HCT116 (cell line): ENCODE data around the gene KLHL2. TPM values are rescaled to one million over a fixed set of nuclear protein-coding genes. Genes with fewer than 3 reads are reported as not detected.
"Not testable (repeated sequence)": the region's sequence is repeated elsewhere in the genome, so short reads cannot be mapped to it uniquely, and the experiment has no call there.

Source experiments
- ATAC-seq: fragments of 200-7000 bp; cut with Tn5 transposase; 2 replicates; pipeline ENCODE4 v1.9.1; 2020; ENCODE audit warnings: mild to moderate bottlenecking, moderate library complexity
- BruUV-seq: library from RNA; stranded (reverse); fragments of 400-500 nt; replicated peaks from 2 replicates; lab custom pipeline; 2021; lab: Mats Ljungman, UMichigan
- CTCF ChIA-PET: fragments of 300-600 bp; sonication (Branson Sonifier 250); formaldehyde crosslinking; loops from one replicate; lab custom pipeline; 2021; ENCODE audit warnings: antibody characterized with exemption; lab: Charles Lee
- POLR2A ChIA-PET: fragments of 300-600, 350-600 bp; sonication (Branson Sonifier 250); formaldehyde crosslinking; loops from one replicate; lab custom pipeline; 2021; ENCODE audit warnings: antibody characterized with exemption; lab: Charles Lee
- RAD21 ChIA-PET, 2 experiments: fragments of 300-600 bp; sonication (Branson Sonifier 250); formaldehyde crosslinking; loops; one replicate each; lab custom pipeline; 2023; ENCODE audit warnings: low total read pairs in 2 of 2; ENCODE audit not compliant: uncharacterized antibody in 2 of 2, unreplicated experiment in 2 of 2, low non-redundant PET in 1 of 2; lab: Charles Lee
- DNase-seq: peaks from one replicate; pipeline ENCODE4 v3.0.0-alpha.2; 2010; ENCODE audit warnings: low read depth, low spot score
- H2AFZ ChIP-seq: fragments of 200-600 bp; shearing (Covaris generic), sonication (generic); 2 replicates; pipeline ENCODE4 v1.6.1; 2017; ENCODE audit warnings: low read depth, mixed run types, mixed read lengths, antibody characterized with exemption, low read length; ENCODE audit not compliant: poor library complexity, severe bottlenecking
- H3K27ac ChIP-seq: 2 replicates; pipeline ENCODE4 v1.5.1; 2012; ENCODE audit warnings: low read depth, low read length
- H3K27me3 ChIP-seq: fragments of 200-600 bp; sonication (generic); 2 replicates; pipeline ENCODE4 v1.6.1; 2016; ENCODE audit warnings: mixed run types, low read length, mixed read lengths; ENCODE audit not compliant: insufficient read depth
- H3K36me3 ChIP-seq, 2 experiments: fragments of 200-500 bp in 1 of 2; fragments of 200-600 bp in 1 of 2; sonication (Bioruptor generic) in 1 of 2; sonication (generic) in 1 of 2; 2 replicates each; pipeline versions ENCODE4 v1.5.1 to v1.6.1; 2014 to 2016; ENCODE audit warnings: low read length in 2 of 2, inconsistent platforms in 1 of 2, mixed read lengths in 1 of 2, mixed run types in 1 of 2; ENCODE audit not compliant: insufficient read depth in 2 of 2, control insufficient read depth in 1 of 2
- H3K4me1 ChIP-seq, 2 experiments: fragments of 200-600 bp in 1 of 2; sonication (generic) in 1 of 2; 2 replicates each; pipeline versions ENCODE4 v1.5.1 to v1.6.1; 2012 to 2017; ENCODE audit warnings: low read length in 2 of 2, inconsistent platforms in 1 of 2, mild to moderate bottlenecking in 1 of 2, mixed read lengths in 1 of 2, mixed run types in 1 of 2, moderate library complexity in 1 of 2; ENCODE audit not compliant: insufficient read depth in 2 of 2, control insufficient read depth in 1 of 2
- H3K4me2 ChIP-seq: fragments of 200-600 bp; sonication (generic); 2 replicates; pipeline ENCODE4 v1.6.1; 2017; ENCODE audit warnings: mixed run types, low read length, mixed read lengths
- H3K4me3 ChIP-seq, 2 experiments: fragments of 200-600 bp in 1 of 2; sonication (generic) in 1 of 2; replicated peaks in 1 of 2; 2 replicates each; pipeline ENCODE4 v1.5.1; 2011 to 2016; ENCODE audit warnings: low read length in 2 of 2, control low read depth in 1 of 2, low read depth in 1 of 2, mild to moderate bottlenecking in 1 of 2, mixed read lengths in 1 of 2, mixed run types in 1 of 2
- H3K79me2 ChIP-seq: fragments of 200-600 bp; sonication (generic); 2 replicates; pipeline ENCODE4 v1.6.1; 2017; ENCODE audit warnings: mild to moderate bottlenecking, mixed run types, low read length, moderate library complexity, mixed read lengths; ENCODE audit not compliant: insufficient read depth
- H3K9ac ChIP-seq: fragments of 200-600 bp; sonication (generic); 2 replicates; pipeline ENCODE4 v1.6.1; 2016; ENCODE audit warnings: low read length, mixed read lengths
- H3K9me2 ChIP-seq: fragments of 200-600 bp; sonication (generic), shearing (Covaris generic); 2 replicates; pipeline ENCODE4 v1.6.1; 2017; ENCODE audit warnings: mixed run types, mild to moderate bottlenecking, moderate library complexity; ENCODE audit not compliant: insufficient read depth
- H3K9me3 ChIP-seq, 2 experiments: fragments of 200-500 bp in 1 of 2; fragments of 200-600 bp in 1 of 2; sonication (Bioruptor generic) in 1 of 2; sonication (generic) in 1 of 2; 2 replicates each; pipeline ENCODE4 v1.6.1; 2014 to 2017; ENCODE audit warnings: low read length in 2 of 2, mixed read lengths in 2 of 2, inconsistent platforms in 1 of 2, low read depth in 1 of 2, mild to moderate bottlenecking in 1 of 2, mixed run types in 1 of 2, moderate library complexity in 1 of 2; ENCODE audit not compliant: control insufficient read depth in 1 of 2, insufficient read depth in 1 of 2
- H4K20me1 ChIP-seq: fragments of 200-600 bp; sonication (generic), shearing (Covaris generic); 2 replicates; pipeline ENCODE4 v1.6.1; 2017; ENCODE audit warnings: mixed run types, mild to moderate bottlenecking, moderate library complexity; ENCODE audit not compliant: insufficient read depth
- CEBPB ChIP-seq: IDR thresholded peaks from 2 replicates; pipeline ENCODE4 v1.6.1; 2012; ENCODE audit warnings: low read depth
- EGR1 ChIP-seq: IDR thresholded peaks from 2 replicates; pipeline ENCODE4 v1.6.1; 2012; ENCODE audit warnings: low read depth
- EZH2 ChIP-seq: fragments of 200-600 bp; sonication (generic); IDR thresholded peaks from 2 replicates; pipeline ENCODE4 v1.6.1; 2017; ENCODE audit warnings: antibody characterized with exemption, mixed run types
- FOSL1 ChIP-seq: IDR thresholded peaks from 2 replicates; pipeline ENCODE4 v1.6.1; 2012; ENCODE audit warnings: low read depth
- POLR2AphosphoS5 ChIP-seq: IDR thresholded peaks from 2 replicates; pipeline ENCODE4 v1.6.1; 2011; ENCODE audit warnings: mild to moderate bottlenecking, low read depth, low read length, moderate library complexity
- RAD21 ChIP-seq: IDR thresholded peaks from 2 replicates; pipeline ENCODE4 v1.6.1; 2012; ENCODE audit warnings: low read depth, mild to moderate bottlenecking
- SIN3A ChIP-seq: IDR thresholded peaks from 2 replicates; pipeline ENCODE4 v1.6.1; 2012; ENCODE audit warnings: low read depth
- SP1 ChIP-seq: IDR thresholded peaks from 2 replicates; pipeline ENCODE4 v1.6.1; 2012; ENCODE audit warnings: low read depth
- TCF7L2 ChIP-seq: IDR thresholded peaks from 2 replicates; pipeline ENCODE4 v1.7.0; 2011; ENCODE audit warnings: borderline replicate concordance, inconsistent platforms; ENCODE audit not compliant: insufficient read depth, insufficient read length; ENCODE audit errors: extremely low read depth
- ZFX ChIP-seq: fragments of 450-650 bp; IDR thresholded peaks from 2 replicates; pipeline ENCODE4 v1.6.1; 2017
- intact Hi-C: fragments of 100-400 bp; cut with micrococcal nuclease; formaldehyde crosslinking; loops from 2 replicates; pipeline ENCODE4 v1.10.0; 2022
- total RNA-seq: library from RNA; stranded (reverse); gene quantifications from one replicate; pipeline ENCODE4 v1.2.1, GENCODE V29; 2021; ENCODE audit not compliant: unreplicated experiment
- TF ChIP-seq, protein P1 (sequence below): IDR thresholded peaks from 2 replicates; pipeline ENCODE4 v1.6.1; 2012; ENCODE audit warnings: low read depth
- TF ChIP-seq, protein P2 (sequence below): IDR thresholded peaks from 2 replicates; pipeline ENCODE4 v1.6.1; 2012
- TF ChIP-seq, protein P3 (sequence below): IDR thresholded peaks from 2 replicates; pipeline ENCODE4 v1.6.1; 2011; ENCODE audit warnings: mild to moderate bottlenecking, low read length, moderate library complexity; ENCODE audit not compliant: insufficient replicate concordance; ENCODE audit errors: extremely low read depth

KLHL2 gene
- total RNA-seq, 1 experiment from 2014 or later, result 24.6 TPM

DNA sequence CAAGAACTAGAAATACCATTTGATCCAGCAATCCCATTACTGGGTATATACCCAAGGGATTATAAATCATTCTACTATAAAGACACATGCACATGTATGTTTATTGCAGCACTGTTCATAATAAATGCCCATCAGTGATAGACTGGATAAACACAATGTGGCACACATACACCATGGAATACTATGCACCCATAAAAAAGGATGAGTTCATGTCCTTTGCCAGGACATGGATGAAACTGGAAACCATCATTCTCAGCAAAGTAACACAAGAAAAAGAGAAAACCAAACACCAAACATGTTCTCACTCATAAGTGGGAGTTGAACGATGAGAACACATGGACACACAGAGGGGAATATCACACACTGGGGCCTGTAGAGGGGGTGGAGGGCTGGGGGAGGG is 40.5 kb upstream of the KLHL2 start:
- RAD21 ChIA-PET, DNase-seq, H3K4me2 ChIP-seq, H3K27ac ChIP-seq, BruUV-seq, H3K4me3 ChIP-seq, H3K27me3 ChIP-seq, H3K9me2 ChIP-seq, H3K36me3 ChIP-seq, H3K9ac ChIP-seq, CTCF ChIA-PET, H3K9me3 ChIP-seq, H4K20me1 ChIP-seq, H3K79me2 ChIP-seq, ATAC-seq, POLR2A ChIA-PET, intact Hi-C loops, H3K4me1 ChIP-seq, H2AFZ ChIP-seq: not testable (repeated sequence)

DNA sequence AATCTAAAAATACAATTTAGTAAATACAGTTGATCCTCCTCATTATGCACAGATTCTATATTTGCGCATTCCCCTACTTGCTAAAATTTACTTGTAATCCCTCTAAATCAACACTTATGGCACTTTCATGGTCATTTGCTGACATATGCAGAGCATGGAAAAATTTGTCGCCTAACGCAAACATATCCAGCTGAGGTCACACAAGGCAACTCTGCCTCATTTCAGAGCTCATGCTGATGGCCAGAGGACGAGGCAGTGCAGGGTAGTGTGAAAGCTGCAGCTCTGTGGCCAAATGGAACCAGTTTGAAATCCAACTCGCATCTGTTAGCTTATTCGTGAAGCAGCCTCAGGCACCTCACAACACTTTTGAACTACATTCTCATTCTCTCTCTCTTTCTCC is 39.7 kb upstream of the KLHL2 start:
- Histone ChIP-seq H3K4me1 (no peaks in the 10 kb centered on the region), H3K4me2 (no peak overlapping the region), H2AFZ (no peak overlapping the region), H3K27ac (no peak overlapping the region), H3K79me2 (no peaks in the 10 kb centered on the region), H3K27me3 (no peaks in the 10 kb centered on the region), H4K20me1 (no peaks in the 10 kb centered on the region), H3K36me3 (no peaks in the 10 kb centered on the region), H3K9me3 (no peaks in the 10 kb centered on the region), H3K4me3 (no peak overlapping the region), H3K9me2 (no peaks in the 10 kb centered on the region), H3K9ac (no peak overlapping the region)
- intact Hi-C loops, result no loop called here
- ChIA-PET RAD21 (no interaction called here), CTCF (no interaction called here), POLR2A (no interaction called here)
- no TSS peak for BruUV-seq
- no peak for TF ChIP-seq ZFX
- no peak for TF ChIP-seq SP1
- no peak for TF ChIP-seq TCF7L2
- TF ChIP-seq EGR1, result no peak
- TF ChIP-seq CEBPB, result no peak
- TF ChIP-seq, protein P1, sequence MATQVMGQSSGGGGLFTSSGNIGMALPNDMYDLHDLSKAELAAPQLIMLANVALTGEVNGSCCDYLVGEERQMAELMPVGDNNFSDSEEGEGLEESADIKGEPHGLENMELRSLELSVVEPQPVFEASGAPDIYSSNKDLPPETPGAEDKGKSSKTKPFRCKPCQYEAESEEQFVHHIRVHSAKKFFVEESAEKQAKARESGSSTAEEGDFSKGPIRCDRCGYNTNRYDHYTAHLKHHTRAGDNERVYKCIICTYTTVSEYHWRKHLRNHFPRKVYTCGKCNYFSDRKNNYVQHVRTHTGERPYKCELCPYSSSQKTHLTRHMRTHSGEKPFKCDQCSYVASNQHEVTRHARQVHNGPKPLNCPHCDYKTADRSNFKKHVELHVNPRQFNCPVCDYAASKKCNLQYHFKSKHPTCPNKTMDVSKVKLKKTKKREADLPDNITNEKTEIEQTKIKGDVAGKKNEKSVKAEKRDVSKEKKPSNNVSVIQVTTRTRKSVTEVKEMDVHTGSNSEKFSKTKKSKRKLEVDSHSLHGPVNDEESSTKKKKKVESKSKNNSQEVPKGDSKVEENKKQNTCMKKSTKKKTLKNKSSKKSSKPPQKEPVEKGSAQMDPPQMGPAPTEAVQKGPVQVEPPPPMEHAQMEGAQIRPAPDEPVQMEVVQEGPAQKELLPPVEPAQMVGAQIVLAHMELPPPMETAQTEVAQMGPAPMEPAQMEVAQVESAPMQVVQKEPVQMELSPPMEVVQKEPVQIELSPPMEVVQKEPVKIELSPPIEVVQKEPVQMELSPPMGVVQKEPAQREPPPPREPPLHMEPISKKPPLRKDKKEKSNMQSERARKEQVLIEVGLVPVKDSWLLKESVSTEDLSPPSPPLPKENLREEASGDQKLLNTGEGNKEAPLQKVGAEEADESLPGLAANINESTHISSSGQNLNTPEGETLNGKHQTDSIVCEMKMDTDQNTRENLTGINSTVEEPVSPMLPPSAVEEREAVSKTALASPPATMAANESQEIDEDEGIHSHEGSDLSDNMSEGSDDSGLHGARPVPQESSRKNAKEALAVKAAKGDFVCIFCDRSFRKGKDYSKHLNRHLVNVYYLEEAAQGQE, result no peak
- TF ChIP-seq POLR2AphosphoS5, result no peak
- TF ChIP-seq, protein P2, sequence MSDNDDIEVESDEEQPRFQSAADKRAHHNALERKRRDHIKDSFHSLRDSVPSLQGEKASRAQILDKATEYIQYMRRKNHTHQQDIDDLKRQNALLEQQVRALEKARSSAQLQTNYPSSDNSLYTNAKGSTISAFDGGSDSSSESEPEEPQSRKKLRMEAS, result no peak
- TF ChIP-seq SIN3A, result no peak
- TF ChIP-seq EZH2, result no peak
- TF ChIP-seq FOSL1, result no peak
- TF ChIP-seq, protein P3, sequence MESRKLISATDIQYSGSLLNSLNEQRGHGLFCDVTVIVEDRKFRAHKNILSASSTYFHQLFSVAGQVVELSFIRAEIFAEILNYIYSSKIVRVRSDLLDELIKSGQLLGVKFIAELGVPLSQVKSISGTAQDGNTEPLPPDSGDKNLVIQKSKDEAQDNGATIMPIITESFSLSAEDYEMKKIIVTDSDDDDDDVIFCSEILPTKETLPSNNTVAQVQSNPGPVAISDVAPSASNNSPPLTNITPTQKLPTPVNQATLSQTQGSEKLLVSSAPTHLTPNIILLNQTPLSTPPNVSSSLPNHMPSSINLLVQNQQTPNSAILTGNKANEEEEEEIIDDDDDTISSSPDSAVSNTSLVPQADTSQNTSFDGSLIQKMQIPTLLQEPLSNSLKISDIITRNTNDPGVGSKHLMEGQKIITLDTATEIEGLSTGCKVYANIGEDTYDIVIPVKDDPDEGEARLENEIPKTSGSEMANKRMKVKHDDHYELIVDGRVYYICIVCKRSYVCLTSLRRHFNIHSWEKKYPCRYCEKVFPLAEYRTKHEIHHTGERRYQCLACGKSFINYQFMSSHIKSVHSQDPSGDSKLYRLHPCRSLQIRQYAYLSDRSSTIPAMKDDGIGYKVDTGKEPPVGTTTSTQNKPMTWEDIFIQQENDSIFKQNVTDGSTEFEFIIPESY, result no peak
- TF ChIP-seq RAD21, result no peak
- DNase-seq, result no peak
- no peak for ATAC-seq
